Stimulated activated CD8-positive, alpha-beta memory T cell treated with anti-CD3 and anti-CD28 coated beads, Interleukin-12 subunit alpha, Interleukin-12 subunit beta, amount 100 ng/mL, for 1 hour (primary cell): ENCODE results near the gene STRBP.
"Not testable (repeated sequence)": the region's sequence is repeated elsewhere in the genome, so short reads cannot be mapped to it uniquely, and the experiment has no call there.

Experiments used
- DNase-seq: peaks from one replicate; pipeline ENCODE4 v3.0.0-alpha.2; 2020; ENCODE audit warnings: low read depth

STRBP gene

GRCh38 chr9:123282362-123283047 is 14.1 kb upstream of the STRBP start:
- DNase-seq: no peak

- no peak for DNase-seq
Measured at GRCh38 chr9:123281659-123282350, 13.4 kb upstream of the STRBP start.

DNA sequence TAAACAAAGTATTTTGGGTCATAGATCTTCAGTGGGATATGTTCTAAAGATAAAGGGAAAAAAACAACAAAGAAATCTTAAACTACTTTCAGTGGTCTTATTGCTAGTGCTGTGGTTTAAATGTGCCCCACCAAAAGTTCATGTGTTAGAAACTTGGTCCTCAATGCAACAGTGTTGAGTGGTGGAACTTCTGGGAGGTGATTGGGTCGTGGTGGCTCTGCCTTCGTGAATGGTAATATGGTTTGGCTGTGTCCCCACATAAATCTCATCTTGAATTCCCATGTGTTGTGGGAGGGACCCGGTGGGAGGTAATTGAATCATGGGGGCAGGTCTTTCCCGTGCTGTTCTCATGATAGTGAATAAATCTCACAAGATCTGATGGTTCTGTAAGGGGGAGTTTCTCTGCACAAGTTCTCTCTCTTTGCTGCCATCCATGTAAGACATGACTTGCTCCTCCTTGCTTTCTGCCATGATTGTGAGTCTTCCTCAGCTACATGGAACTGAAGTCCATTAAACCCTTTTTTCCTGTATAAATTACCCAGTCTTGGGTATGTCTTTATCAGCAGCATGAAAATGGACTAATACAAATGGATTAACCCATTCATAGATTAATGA is 10.6 kb upstream of the STRBP start:
- DNase-seq: not testable (repeated sequence)

DNA sequence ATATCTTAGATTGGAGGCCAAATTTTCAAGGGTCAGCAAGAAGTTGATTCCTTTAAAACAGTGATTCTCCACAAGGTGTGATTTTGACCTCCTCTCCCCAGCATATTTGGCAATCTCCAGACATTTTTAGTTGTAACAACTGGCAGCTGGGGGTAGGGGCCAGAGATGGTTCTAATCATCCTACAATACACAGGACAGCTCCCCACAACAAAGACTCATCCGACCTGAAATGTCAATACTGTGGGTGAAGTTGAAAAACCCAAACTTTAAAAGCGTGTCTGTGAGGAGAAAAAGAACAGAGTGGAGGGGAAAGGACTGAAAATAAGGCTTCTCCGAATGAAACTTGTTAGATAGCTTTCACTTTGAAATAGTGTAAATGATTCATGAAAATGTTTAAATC is 10.0 kb upstream of the STRBP start:
- DNase-seq: no peak

DNA sequence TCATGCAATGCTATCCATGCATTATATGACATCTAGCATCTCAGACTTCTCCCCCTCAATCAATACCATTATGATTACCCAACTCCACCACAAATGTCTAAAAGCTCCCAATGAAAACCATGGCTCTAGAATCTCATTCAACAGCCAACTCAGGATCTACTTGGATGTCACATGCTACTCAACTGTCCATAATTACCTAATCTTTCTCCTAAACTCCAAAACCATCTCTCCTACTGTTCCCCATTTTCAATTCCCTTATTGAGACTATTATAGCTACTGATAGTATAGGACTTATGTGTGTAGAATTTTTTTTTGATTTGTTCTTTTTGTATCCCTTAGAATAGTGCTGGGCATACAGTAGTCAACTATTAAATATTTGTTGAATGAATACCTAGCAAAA is 8.2 kb upstream of the STRBP start:
- DNase-seq: no peak

DNA sequence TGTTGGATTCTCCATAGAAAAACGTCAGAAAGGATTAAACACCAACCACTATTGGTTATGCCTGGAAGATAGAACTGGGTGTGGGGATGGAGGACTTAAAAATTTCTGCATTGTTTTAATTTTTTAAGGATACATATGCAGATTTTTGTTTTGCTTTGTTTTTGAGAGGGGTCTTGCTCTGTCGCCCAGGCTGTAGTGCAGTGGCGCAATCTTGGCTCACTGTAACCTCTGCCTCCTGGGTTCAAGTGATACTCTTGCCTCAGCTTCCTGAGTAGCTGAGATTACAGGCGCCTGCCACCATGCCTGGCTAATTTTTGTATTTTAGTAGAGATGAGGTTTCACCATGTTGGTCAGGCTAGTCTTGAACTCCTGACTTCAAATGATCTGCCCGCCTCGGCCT is 2.7 kb upstream of the STRBP start:
- DNase-seq: not testable (repeated sequence)

DNA sequence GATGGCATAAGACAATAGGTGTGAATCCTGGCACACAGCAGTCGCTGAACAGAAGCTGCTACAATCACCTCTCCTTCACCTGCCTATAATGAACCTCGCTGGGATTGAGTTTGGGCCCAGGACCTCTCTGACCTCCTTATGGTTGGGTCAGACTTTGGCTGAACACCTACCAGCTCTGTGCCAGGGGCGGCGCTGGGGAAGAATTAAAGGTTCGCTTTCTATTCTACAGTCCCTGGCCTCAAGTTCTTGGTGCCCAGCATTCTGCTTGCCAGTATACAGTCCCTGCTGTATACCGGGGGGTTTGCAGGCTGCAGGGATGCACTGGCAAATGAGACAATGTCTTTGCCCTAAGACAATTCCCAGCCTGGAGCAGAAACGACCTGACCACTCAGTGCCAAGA is 895 bp upstream of the STRBP start:
- DNase-seq: no peak

DNA sequence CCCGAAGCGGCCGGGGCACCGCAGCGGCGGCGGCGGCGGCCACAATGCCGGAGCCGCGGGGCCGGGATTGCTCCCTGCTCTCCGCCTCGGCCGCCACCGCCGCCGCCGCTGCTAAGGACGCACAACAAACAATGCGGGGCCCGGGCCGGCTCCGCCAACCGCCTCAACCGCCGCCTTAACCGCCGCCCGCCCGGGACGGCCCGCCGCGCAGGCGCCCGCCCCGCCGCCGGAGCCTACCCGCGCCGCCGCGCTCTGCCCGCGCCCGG is 254 bp downstream of the STRBP start:
- no peak for DNase-seq

DNA sequence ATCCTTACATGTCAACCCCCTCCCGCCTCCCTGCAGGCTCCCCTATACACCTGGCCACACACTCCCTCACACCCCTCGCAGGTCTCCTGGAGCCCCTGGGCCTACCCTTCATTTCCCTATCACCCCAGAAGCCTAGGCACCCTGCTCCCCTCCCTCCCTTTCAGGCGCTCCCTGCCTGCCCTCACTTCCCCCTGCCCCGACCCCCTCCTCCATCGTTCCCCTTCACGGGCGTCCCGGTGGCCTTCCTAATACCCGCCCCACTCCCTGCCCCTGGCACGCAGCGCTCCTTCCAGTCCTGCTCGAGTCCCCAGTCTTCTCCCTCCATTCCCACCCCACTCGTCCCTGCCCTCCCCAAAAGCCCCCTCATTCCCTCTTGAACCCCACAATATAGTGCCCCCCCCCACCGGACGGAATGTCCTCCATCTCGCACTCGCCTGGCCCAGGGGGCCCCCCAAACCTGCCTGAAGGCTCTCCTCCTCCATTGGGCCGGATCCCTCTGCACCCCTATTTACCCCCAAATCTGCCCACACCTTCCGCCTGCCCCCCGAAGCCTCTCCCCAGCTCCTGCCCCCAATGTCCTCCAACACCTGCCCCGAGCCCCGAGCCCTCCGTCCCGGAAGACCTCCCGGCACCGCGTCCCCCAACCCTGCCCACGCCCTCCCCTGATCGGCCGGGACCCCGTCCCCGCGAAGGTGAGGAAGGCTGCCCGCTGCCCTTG is 746 bp downstream of the STRBP start:
- no peak for DNase-seq

DNA sequence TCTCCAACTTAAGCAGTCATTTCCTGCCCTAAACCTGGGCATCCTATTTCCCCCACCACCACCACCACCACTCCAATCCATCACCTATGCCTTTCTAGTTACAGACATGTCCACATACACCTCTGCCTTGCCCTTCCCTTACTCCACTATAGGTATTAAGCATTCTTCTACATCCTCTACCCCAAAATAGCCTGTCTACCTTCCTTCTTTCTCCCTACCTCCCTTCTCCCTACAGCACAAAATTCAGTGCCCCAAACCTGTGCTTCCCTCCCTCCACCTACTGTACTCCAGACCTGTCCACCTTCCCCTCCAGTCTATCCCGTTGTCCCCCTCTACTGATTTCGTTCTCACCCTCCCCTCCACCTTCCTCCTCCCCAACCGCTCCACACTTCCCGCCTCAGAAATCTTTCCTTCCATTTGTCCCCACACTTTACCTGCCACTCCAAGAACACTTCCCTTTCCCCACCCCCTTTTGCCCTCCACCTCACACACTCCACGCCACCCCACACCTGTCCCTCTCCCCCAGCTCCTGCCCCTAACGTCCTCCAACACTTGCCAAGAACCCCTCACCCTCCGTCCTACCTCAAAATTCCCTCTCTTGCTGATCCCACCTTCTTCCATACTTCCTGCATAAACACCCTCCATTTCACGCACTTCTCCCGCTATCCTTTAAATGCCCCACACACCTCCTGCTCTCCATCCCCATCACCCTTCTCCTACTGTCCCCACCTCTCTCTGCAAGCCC is 1.6 kb downstream of the STRBP start:
- DNase-seq: no peak

- DNase-seq: no peak
Measured at GRCh38 chr9:123265833-123266232, 2.6 kb downstream of the STRBP start.

DNA sequence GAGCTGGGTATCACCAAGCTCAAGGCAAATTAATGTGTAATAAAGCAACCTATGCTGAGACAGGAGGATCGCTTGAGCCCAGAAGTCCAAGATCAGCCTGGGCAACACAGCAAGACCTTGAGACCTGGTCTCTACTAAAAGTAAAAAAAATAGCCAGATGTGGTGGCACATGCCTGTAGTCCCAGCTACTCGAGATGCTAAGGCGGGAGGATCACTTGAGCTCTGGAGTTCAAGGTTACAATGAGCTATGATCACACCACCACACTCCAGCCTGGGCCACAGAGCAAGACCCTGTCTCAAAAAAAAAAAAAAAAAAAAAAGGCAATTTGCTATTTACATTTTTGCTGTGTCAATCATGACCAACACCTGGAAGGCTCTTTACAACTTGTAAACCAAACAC is 5.2 kb downstream of the STRBP start:
- no peak for DNase-seq

- no peak for DNase-seq
Measured at GRCh38 chr9:123262338-123262737, 6.0 kb downstream of the STRBP start.

- DNase-seq: no peak
Measured at GRCh38 chr9:123261006-123261677, 7.2 kb downstream of the STRBP start.

DNA sequence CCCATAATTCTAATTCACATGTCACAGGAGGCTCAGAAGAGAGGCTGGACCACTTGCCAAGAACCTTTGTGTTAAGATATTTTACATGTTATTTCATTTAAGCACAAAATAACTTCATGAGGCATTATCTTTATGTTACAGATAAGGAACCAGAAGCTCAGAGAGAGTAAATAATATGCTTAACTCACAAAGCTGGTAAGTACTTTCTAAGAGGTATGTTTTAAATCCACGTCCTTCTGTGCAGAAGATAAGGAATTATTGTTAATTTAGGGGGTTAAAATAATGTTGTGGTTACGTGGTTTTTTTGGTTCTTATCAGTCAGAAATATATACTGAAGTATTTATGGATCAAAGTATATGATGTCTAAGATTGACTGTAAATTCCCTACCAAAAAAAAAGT is 8.0 kb downstream of the STRBP start:
- DNase-seq: no peak

- no peak for DNase-seq
Measured at GRCh38 chr9:123257276-123257675, 11.1 kb downstream of the STRBP start.

DNA sequence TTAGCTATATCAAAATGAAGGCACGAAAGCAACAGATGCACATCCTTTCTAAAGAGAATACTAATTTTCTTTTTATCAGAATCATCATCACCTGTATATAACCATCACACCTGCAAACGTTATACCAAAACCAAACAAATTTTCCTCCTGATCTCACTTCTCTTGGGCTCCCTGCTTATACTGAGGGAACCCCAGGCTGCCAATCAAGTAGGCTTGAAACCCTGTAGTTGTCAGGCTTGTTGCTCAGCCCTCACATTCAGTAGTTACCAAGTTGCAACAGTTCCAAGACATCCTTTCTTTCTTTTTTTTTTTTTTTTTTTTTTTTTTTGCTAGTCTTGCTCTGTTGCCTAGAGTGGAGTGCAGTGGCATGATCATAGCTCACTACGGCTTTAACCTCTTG is 12.7 kb downstream of the STRBP start:
- no peak for DNase-seq

DNA sequence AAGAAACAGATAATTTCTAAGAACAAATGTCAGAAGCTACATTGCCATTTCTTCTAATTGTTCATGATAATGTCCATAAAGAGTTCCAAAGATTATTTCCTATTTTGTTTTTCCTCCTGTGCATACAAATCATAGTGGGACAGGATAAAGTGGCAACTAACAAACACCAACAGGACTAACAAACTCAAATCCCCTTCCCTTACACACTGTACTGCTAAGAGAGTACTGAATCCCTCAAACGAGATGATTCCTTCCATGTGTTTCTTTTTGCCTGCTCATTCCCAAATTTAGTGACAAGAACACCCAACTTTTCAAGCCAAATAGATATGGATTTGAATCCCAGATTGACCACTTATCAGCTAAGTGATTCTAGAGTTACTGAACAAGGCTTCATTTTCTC is 15.2 kb downstream of the STRBP start:
- no peak for DNase-seq

DNA sequence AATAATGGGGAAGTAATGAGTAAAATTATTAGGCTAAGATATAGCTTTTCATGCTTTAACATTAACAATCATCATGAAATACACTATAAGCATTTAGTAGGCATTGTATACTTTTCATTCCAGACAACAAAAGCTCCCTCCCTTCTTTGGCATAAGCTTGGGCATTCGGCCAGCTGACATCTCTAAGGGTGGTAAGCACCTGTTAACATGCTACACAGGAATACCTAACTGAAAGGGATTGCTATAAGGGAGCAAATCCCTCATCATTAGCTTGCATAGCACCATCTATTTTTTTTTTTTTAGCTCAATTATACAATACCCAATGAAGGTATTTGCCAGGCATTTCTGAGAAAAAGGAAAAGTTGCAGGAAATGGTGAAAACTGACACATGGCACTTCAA is 16.6 kb downstream of the STRBP start:
- no peak for DNase-seq

- no peak for DNase-seq
Measured at GRCh38 chr9:123251324-123251723, 17.1 kb downstream of the STRBP start.

- DNase-seq: no peak
Measured at GRCh38 chr9:123250504-123250903, 17.9 kb downstream of the STRBP start.

DNA sequence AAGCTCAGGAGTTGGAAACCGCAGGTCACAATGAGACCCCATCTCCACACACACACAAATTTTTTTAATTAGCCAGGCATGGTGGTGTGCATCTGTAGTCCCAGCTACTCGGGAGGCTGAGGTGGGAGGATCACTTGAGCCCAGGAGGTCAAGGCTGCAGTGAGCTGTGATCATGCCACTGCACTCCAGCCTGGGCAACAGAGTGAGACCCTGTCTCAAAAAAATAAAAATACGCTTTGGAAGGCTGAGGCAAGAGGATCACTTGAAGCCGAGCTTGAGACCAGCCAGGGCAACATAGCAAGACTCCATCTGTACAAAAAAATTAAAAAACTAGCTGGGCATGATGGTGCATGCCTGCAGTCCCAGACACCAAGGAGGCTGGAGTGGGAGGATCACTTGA is 19.2 kb downstream of the STRBP start:
- not testable (repeated sequence) for DNase-seq
